ENCODE measurements around the gene SELENOI.

Gene SELENOI

GRCh38 chr2:26412091-26412673 is 66.2 kb downstream of the SELENOI start:
- no peak for DNase-seq

GRCh38 chr2:26414311-26414710 is 68.4 kb downstream of the SELENOI start:
- no peak for DNase-seq

GRCh38 chr2:26421961-26422360 is 76.0 kb downstream of the SELENOI start:
- DNase-seq: no peak

GRCh38 chr2:26422947-26423629 is 77.1 kb downstream of the SELENOI start:
- DNase-seq: no peak

GRCh38 chr2:26423750-26424149 is 77.8 kb downstream of the SELENOI start:
- no peak for DNase-seq

- no peak for DNase-seq
Measured at GRCh38 chr2:26424221-26424620, 78.3 kb downstream of the SELENOI start.

GRCh38 chr2:26428846-26429245 is 82.9 kb downstream of the SELENOI start:
- no peak for DNase-seq

GRCh38 chr2:26429779-26430578 is 84.0 kb downstream of the SELENOI start:
- peak; percentile 49 for DNase-seq

GRCh38 chr2:26430826-26431225 is 84.9 kb downstream of the SELENOI start:
- no peak for DNase-seq

GRCh38 chr2:26432363-26432762 is 86.4 kb downstream of the SELENOI start:
- no peak for DNase-seq

- DNase-seq: no peak
Measured at GRCh38 chr2:26432859-26433258, 86.9 kb downstream of the SELENOI start.

- no peak for DNase-seq
Measured at GRCh38 chr2:26435106-26435505, 89.2 kb downstream of the SELENOI start.

- no peak for DNase-seq
Measured at GRCh38 chr2:26438526-26438925, 92.6 kb downstream of the SELENOI start.

- no peak for DNase-seq
Measured at GRCh38 chr2:26438926-26439325, 93.0 kb downstream of the SELENOI start.

- DNase-seq: no peak
Measured at GRCh38 chr2:26442301-26442700, 96.4 kb downstream of the SELENOI start.

GRCh38 chr2:26442707-26443106 is 96.8 kb downstream of the SELENOI start:
- DNase-seq: no peak

- DNase-seq: no peak
Measured at GRCh38 chr2:26444236-26444635, 98.3 kb downstream of the SELENOI start.
